GM19395 (cell line): ENCODE results near the gene PLXNB2.
"Not testable (repeated sequence)": the region's sequence is repeated elsewhere in the genome, so short reads cannot be mapped to it uniquely, and the experiment has no call there.

Experiments
- ATAC-seq: cut with Tn5 transposase; IDR thresholded peaks from one replicate; pipeline ENCODE4 v1.9.1; 2021; ENCODE audit warnings: mild to moderate bottlenecking, moderate library complexity; ENCODE audit not compliant: unreplicated experiment

Gene PLXNB2, protein sequence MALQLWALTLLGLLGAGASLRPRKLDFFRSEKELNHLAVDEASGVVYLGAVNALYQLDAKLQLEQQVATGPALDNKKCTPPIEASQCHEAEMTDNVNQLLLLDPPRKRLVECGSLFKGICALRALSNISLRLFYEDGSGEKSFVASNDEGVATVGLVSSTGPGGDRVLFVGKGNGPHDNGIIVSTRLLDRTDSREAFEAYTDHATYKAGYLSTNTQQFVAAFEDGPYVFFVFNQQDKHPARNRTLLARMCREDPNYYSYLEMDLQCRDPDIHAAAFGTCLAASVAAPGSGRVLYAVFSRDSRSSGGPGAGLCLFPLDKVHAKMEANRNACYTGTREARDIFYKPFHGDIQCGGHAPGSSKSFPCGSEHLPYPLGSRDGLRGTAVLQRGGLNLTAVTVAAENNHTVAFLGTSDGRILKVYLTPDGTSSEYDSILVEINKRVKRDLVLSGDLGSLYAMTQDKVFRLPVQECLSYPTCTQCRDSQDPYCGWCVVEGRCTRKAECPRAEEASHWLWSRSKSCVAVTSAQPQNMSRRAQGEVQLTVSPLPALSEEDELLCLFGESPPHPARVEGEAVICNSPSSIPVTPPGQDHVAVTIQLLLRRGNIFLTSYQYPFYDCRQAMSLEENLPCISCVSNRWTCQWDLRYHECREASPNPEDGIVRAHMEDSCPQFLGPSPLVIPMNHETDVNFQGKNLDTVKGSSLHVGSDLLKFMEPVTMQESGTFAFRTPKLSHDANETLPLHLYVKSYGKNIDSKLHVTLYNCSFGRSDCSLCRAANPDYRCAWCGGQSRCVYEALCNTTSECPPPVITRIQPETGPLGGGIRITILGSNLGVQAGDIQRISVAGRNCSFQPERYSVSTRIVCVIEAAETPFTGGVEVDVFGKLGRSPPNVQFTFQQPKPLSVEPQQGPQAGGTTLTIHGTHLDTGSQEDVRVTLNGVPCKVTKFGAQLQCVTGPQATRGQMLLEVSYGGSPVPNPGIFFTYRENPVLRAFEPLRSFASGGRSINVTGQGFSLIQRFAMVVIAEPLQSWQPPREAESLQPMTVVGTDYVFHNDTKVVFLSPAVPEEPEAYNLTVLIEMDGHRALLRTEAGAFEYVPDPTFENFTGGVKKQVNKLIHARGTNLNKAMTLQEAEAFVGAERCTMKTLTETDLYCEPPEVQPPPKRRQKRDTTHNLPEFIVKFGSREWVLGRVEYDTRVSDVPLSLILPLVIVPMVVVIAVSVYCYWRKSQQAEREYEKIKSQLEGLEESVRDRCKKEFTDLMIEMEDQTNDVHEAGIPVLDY (N-terminal part only)

DNA sequence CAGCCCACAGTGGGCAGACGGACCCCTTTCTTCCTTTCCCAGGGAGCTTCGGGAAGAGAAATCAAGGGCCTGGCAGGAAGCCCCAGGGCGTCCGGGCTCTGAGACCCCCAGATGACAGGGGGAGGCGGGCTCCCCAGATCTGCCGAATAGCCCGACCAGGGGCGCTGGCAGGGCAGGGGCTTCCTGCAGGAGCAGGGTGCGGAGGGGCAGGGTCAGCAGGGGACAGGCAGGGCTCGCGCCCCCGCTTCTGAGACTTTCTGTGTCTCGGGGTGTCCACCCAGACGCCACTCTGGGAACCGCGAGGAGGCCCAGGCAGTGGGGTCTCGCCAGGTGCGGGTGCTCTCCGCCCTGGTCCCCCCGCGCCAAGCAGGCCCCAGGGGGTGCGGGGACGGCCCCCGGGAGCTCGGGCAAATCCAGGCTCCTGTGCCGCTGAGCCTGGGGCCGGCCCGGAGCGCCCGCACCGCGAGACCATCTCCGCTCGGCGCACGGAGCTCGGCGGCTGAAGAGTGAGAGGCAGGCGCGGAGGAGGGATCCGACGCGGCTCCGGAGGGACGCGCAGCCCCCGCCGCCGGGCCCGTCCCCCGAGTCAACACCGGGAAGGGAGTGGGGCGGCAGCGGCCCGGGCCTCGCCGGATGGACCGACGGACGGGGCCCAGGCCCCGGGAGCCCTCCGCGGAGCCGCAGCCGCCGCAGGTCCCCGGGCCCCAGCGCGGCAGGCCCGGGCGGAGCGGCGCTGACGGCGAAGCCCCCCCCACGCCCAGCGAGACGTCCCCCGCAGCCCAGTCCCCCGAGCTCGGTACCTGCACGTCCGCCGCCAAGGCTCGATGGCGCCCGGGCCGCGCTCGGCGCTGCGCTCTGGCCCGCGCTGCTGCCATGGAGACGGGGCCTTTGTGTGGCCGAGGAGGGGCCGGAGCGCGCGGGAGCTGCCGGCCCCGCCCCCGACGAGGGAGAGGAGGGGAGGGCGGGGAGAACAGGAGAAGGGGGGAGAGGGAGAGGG lies at the start of gene PLXNB2:
Gene PLXNB2 (minus strand): TSS at position 894 of the 997 bp plus-strand sequence. CDS start 17,062 bp downstream, outside the sequence.
- ATAC-seq: no peak

- ATAC-seq: no peak
Measured at GRCh38 chr22:50357222-50357621, 49.8 kb upstream of the PLXNB2 start.

DNA sequence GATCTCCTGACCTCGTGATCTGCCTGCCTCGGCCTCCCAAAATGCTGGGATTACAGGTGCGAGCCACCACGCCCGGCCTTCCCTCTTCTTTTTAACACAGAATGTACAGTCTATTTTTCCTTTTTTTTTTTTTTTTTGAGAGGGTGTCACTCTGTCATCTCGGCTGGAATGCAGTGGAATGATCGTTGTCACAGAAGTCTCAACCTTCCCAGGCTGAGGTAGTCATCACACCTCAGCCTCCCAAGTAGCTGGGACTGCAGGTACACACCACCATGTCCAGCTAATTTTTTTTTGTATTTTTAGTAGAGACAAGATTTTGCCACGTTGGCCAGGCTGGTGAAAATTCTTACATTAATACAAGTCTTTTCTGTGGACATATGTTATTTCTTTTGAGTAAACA lies 48.7 kb upstream of the PLXNB2 start:
- no peak for ATAC-seq

DNA sequence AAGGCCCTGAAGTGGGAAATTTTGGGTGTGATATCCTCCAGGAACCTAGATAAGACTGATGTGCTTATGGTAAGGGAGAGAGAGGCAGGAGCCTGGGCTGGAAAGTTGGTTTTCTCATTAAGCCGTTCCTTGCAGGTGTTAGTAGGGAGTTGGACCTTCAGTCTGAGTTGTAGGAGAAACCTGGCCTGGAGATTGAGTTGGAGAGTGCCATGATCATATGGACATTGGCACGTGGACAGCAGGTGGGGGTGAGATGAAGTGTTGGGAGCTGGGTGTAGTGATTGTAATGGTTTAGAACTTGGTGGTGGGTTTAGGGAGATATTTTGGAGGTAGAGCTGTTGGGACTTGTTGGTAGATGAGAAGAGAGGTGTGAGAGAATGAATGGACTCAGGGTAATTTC lies 40.6 kb upstream of the PLXNB2 start:
- ATAC-seq: no peak

DNA sequence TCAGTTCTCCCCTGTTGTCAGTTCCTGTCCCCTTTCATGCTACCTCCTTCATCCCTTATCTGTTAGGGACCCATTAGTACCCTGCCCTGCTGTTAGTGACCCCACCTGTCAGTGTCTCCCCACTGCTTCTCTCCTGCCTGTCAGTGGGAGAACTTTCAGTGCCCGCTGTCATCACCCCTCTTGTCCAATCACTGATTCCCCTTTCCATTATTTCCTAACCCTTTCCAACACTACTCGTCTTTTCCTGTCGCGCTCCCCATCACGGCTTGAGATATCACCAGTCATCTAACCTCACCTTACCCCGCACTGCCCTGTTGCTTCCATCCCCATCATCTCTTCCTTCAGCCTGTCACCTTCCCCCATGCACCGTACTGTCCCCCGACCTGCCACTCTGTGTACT lies 39.7 kb upstream of the PLXNB2 start:
- ATAC-seq: no peak

- no peak for ATAC-seq
Measured at GRCh38 chr22:50346470-50346869, 39.0 kb upstream of the PLXNB2 start.

DNA sequence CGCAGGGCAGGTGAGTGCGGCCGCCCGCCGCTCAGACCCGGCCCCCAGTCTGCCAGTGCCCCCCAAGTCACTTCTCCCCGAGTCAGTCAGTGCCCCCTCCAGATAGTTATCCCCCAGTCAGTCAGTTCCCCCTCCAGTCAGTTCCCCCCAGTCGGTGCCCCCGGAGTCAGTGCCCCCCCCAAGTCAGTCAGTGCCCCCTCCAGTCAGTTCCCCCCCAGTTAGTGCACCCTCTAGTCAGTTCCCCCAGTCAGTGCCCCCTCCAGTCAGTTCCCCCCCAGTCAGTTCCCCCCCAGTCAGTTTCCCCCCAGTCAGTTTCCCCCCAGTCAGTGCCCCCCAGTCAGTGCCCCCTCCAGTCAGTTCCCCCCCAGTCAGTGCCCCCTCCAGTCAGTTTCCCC lies 36.1 kb upstream of the PLXNB2 start:
- no peak for ATAC-seq

DNA sequence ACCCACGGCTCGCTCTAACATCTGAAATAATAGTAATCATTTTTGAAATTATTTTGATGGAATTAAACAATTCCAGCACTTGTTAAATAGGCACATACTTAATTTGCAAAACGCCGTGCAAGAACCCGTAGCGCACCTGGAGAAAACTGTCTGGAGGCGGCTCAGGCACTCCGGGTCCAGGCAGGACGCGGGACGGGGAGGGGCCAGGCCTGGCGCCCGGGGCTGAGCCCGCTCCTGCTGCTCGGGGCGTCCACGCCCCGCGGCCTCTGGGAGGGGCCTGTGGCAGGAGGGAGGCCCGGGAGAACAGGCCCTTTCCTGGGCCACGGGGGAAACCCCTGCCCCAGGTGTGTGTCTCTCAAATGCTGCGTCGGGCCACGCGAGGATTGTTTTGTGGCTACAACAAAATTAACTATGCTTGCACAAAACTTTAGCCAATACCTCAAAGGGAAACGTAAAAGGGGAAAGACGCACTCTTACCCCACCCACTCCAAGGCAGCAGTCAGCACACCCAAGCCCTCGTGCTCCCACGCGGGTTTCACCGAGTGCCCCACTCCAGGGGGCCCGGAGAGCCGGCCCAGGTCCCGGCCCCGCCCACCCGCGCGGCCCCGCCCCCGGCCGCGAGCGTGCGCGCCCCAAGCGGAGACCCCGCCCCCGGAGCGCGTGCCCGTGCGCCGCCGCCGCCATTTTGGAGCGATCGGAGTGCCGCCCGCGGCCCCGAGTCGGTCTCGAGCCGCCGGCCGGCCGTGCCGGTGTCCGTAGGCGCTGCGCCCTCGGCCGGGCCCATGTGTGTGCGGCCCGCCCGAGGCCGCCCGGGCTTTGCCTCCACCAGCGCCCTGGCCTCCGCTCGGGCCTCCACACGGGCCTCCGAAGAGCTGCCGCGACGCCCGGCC lies 35.5 kb upstream of the PLXNB2 start, which contains the start of gene PPP6R2:
Gene PPP6R2 (plus strand): TSS at position 677 of the 890 bp plus-strand sequence. CDS start 50,582 bp downstream, outside the sequence.
- peak; percentile 66 for ATAC-seq

- peak; percentile 66 for ATAC-seq
Measured at GRCh38 chr22:50341977-50342650, 34.7 kb upstream of the PLXNB2 start.

- ATAC-seq: no peak
Measured at GRCh38 chr22:50339945-50340879, 32.8 kb upstream of the PLXNB2 start.

GRCh38 chr22:50338860-50339462 lies 31.5 kb upstream of the PLXNB2 start:
- no peak for ATAC-seq

DNA sequence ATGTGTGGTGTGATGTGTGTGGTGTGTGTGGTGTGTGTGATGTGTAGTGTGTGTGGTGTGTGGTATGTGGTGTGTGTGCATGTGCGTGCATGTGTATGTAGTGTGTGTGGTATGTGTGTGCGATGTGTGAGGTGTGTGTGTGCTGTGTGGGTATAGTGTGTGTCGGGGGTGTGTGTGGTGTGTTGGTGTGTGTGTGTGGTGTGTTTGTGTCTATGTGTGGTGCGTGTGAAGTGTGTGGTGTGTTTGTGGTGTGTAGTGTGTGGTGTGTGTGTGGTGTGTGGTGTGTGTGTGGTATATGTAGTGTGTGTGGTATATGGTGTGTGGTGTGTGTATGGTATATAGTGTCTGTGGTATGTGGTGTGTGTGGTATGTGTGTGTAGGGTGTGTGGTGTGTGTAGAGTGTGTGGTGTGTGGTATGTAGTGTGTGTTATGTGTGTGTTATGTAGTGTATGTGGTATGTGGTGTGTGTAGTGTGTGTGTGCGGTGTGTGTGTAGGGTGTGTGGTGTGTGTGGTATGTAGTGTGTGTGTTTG lies 30.7 kb upstream of the PLXNB2 start:
- ATAC-seq: no peak

- no peak for ATAC-seq
Measured at GRCh38 chr22:50337262-50338041, 30.0 kb upstream of the PLXNB2 start.

GRCh38 chr22:50334433-50334832 lies 27.0 kb upstream of the PLXNB2 start:
- not testable (repeated sequence) for ATAC-seq

GRCh38 chr22:50329236-50329635 lies 21.8 kb upstream of the PLXNB2 start:
- no peak for ATAC-seq

- ATAC-seq: no peak
Measured at GRCh38 chr22:50327711-50328019, 20.2 kb upstream of the PLXNB2 start.
